HUDEP-2 (cell line): ENCODE data around the gene LMTK3.
A peak's percentile ranks its signal among the peaks of the same experiment; 100 is the strongest.
"Not testable (repeated sequence)": the region's sequence is repeated elsewhere in the genome, so short reads cannot be mapped to it uniquely, and the experiment has no call there.

Experiments
- DNase-seq, 76 experiments: peaks; one replicate each; lab custom pipeline; 2025; ENCODE audit not compliant: unreplicated experiment in 76 of 76; lab: John Stamatoyannopoulos, UW

LMTK3 gene

GRCh38 chr19:48489608-48490216, 21.9 kb downstream of the LMTK3 start:
- peak in 67 of 76 experiments; percentile 14 to 87 (median 72) for DNase-seq

- DNase-seq = not testable (repeated sequence)
These were observed 23.2 kb downstream of the LMTK3 start for GRCh38 chr19:48488478-48488877.

- DNase-seq = peak in 72 of 76 experiments; percentile 21 to 92 (median 74)
These were observed 23.7 kb downstream of the LMTK3 start for GRCh38 chr19:48487948-48488347.

- no peak for DNase-seq
These were observed 24.1 kb downstream of the LMTK3 start for GRCh38 chr19:48487544-48487943.

- DNase-seq = not testable (repeated sequence)
These were observed 24.9 kb downstream of the LMTK3 start for GRCh38 chr19:48486706-48487105.

- DNase-seq = no peak
These were observed 26.6 kb downstream of the LMTK3 start for GRCh38 chr19:48484931-48485612.

GRCh38 chr19:48484247-48484893, 27.3 kb downstream of the LMTK3 start:
- no peak for DNase-seq

- no peak for DNase-seq
These were observed 28.3 kb downstream of the LMTK3 start for GRCh38 chr19:48483301-48483700.

- DNase-seq = no peak
These were observed 29.6 kb downstream of the LMTK3 start for GRCh38 chr19:48481846-48482639.

GRCh38 chr19:48480558-48481500, 30.8 kb downstream of the LMTK3 start:
- no peak for DNase-seq

GRCh38 chr19:48480183-48480557, 31.5 kb downstream of the LMTK3 start:
- no peak for DNase-seq

GRCh38 chr19:48479686-48480085, 31.9 kb downstream of the LMTK3 start:
- no peak for DNase-seq

- no peak for DNase-seq
These were observed 33.0 kb downstream of the LMTK3 start for GRCh38 chr19:48478339-48479256.

GRCh38 chr19:48477698-48478338, 33.8 kb downstream of the LMTK3 start:
- no peak for DNase-seq

GRCh38 chr19:48477067-48477685, 34.5 kb downstream of the LMTK3 start:
- DNase-seq = no peak

GRCh38 chr19:48476176-48476575, 35.5 kb downstream of the LMTK3 start:
- no peak for DNase-seq

- no peak for DNase-seq
These were observed 36.1 kb downstream of the LMTK3 start for GRCh38 chr19:48475369-48476068.
